ENCODE results near the gene MEN1.

GRCh38 chr11:64789331-64790204 is 20.8 kb downstream of the MEN1 start:
- TF ChIP-seq CTCF (IDR thresholded peaks at IDR 0.05; ENCODE audit: low read length) (no peak), EZH2 (IDR thresholded peaks at IDR 0.05; ENCODE audit: borderline replicate concordance, low read length) (no peak)

Data from OCI-LY1 (cell line).